Smooth muscle cell (in vitro differentiated cells): ENCODE measurements around the gene SNRPA1. TPM values are rescaled to one million over a fixed set of nuclear protein-coding genes. Genes with fewer than 3 reads are reported as not detected.

ENCODE experiments used
- DNase-seq: peaks from one replicate; lab custom pipeline; 2025; ENCODE audit not compliant: unreplicated experiment; lab: John Stamatoyannopoulos, UW
- H2AFZ ChIP-seq: fragments of 200-600 bp; sonication (generic); 2 replicates; pipeline ENCODE4 v1.6.0; 2016; ENCODE audit warnings: antibody characterized with exemption, low read depth, mild to moderate bottlenecking
- H3F3A ChIP-seq: fragments of 200-600 bp; sonication (generic); 2 replicates; pipeline ENCODE4 v1.6.0; 2017; ENCODE audit warnings: antibody characterized with exemption, low read depth
- H3K27ac ChIP-seq: fragments of 200-600 bp; sonication (generic); 2 replicates; pipeline ENCODE4 v1.5.1; 2016; ENCODE audit warnings: low read depth, mild to moderate bottlenecking
- H3K27me3 ChIP-seq: fragments of 200-600 bp; sonication (generic); 2 replicates; pipeline ENCODE4 v1.6.1; 2016; ENCODE audit warnings: low read depth, mild to moderate bottlenecking
- H3K36me3 ChIP-seq: fragments of 200-600 bp; sonication (generic); 2 replicates; pipeline ENCODE4 v1.5.1; 2016; ENCODE audit warnings: low read depth
- H3K4me1 ChIP-seq: fragments of 200-600 bp; sonication (generic); 2 replicates; pipeline ENCODE4 v1.5.1; 2016; ENCODE audit warnings: low read depth
- H3K4me2 ChIP-seq: fragments of 200-600 bp; sonication (generic); 2 replicates; pipeline ENCODE4 v1.6.0; 2016; ENCODE audit warnings: mild to moderate bottlenecking
- H3K4me3 ChIP-seq: fragments of 200-600 bp; sonication (generic); 2 replicates; pipeline ENCODE4 v1.5.1; 2016; ENCODE audit warnings: mild to moderate bottlenecking
- H3K79me2 ChIP-seq: fragments of 200-600 bp; sonication (generic); 2 replicates; pipeline ENCODE4 v1.6.0; 2016; ENCODE audit warnings: low read depth, mild to moderate bottlenecking
- H3K9ac ChIP-seq: fragments of 200-600 bp; sonication (generic); 2 replicates; pipeline ENCODE4 v1.6.0; 2016; ENCODE audit warnings: low read depth
- H3K9me3 ChIP-seq: fragments of 200-600 bp; sonication (generic); replicated peaks from 2 replicates; pipeline ENCODE4 v1.5.1; 2016; ENCODE audit warnings: low read depth
- H4K20me1 ChIP-seq: fragments of 200-600 bp; sonication (generic); 2 replicates; pipeline ENCODE4 v1.6.0; 2016; ENCODE audit warnings: low read depth
- CTCF ChIP-seq: fragments of 200-600 bp; sonication (generic); IDR thresholded peaks from 2 replicates; pipeline ENCODE4 v1.5.1; 2017; ENCODE audit warnings: borderline replicate concordance, mild to moderate bottlenecking, antibody characterized with exemption; ENCODE audit not compliant: insufficient read depth, poor library complexity, severe bottlenecking
- WGBS: methylation state at CpG from one replicate; pipeline ENCODE4 v1.1.7; 2016; ENCODE audit warnings: low lambda C conversion rate; 5-methylcytosine and 5-hydroxymethylcytosine counted together
- polyA plus RNA-seq: library from polyadenylated mRNA; unstranded; fragments of >200 nt; fragmentation: Nextera tagmentation; extraction: Ambion mirVana; gene quantifications from 2 replicates; pipeline ENCODE4 v1.2.1, GENCODE V29; 2016
- total RNA-seq: library from RNA; depleted of rRNA; stranded (reverse); fragments of >200 nt; gene quantifications from 2 replicates; pipeline ENCODE4 v1.2.3, GENCODE V29; 2014

Gene SNRPA1
- total and polyA plus RNA-seq, 2 experiments from 2014 or later, result 24.0 to 99.0 TPM

- no peaks in the 10 kb centered on the region for H3K9me3 ChIP-seq
- H3K4me1 ChIP-seq, result no peaks in the 10 kb centered on the region
- H4K20me1 ChIP-seq, result peaks cover 8% of the 10 kb centered on the region
- no peaks in the 10 kb centered on the region for H3K27me3 ChIP-seq
- H3K4me3 ChIP-seq, result no peak overlapping the region
- H3K9ac ChIP-seq, result no peak overlapping the region
- no peaks in the 10 kb centered on the region for H3K79me2 ChIP-seq
- no peak overlapping the region for H3K4me2 ChIP-seq
- TF ChIP-seq CTCF, result no peak
- DNase-seq, result no peak
- H2AFZ ChIP-seq, result no peak overlapping the region
- peaks cover 36% of the 10 kb centered on the region for H3F3A ChIP-seq
- H3K27ac ChIP-seq, result peak overlapping the region; percentile 7
- 67% methylated on average over 18 of the region's 18 CpGs for WGBS
- peaks cover 19% of the 10 kb centered on the region for H3K36me3 ChIP-seq
Observed at GRCh38 chr15:101267320-101268104, 27.5 kb downstream of the SNRPA1 start.

DNA sequence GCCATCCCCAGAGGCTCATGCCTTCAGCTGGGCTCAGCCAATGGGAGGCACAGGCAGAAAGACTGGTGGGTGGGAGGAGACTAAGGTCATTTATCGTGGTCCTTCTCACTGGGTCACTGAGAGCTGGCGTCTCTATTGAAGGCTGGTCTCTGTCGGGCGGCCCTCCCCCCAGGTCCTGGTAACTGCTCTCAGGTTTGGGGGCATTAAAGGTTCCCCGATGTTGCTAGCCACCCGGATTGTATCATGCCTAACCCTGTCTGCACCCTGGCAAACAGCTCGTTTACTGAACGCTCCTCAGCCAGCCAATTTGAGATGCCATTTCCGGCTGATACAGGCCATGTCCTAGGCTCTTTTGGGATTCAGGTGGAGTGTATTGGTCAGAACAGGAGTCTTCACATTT, 28.3 kb downstream of the SNRPA1 start:
- Histone ChIP-seq H3K9ac (no peak overlapping the region), H3K4me2 (no peak overlapping the region), H4K20me1 (peaks cover 7% of the 10 kb centered on the region), H2AFZ (no peak overlapping the region), H3K27me3 (no peaks in the 10 kb centered on the region), H3K36me3 (peaks cover 12% of the 10 kb centered on the region), H3K79me2 (no peaks in the 10 kb centered on the region), H3F3A (peaks cover 29% of the 10 kb centered on the region), H3K27ac (no peak overlapping the region), H3K9me3 (no peaks in the 10 kb centered on the region), H3K4me3 (no peak overlapping the region), H3K4me1 (no peaks in the 10 kb centered on the region)
- DNase-seq, result no peak
- TF ChIP-seq CTCF, result no peak
- WGBS, result 92% methylated on average over 9 of the region's 9 CpGs

- DNase-seq, result no peak
- no peaks in the 10 kb centered on the region for H3K4me1 ChIP-seq
- no peak overlapping the region for H3K4me3 ChIP-seq
- H2AFZ ChIP-seq, result no peak overlapping the region
- H4K20me1 ChIP-seq, result peaks cover 7% of the 10 kb centered on the region
- H3K27ac ChIP-seq, result no peak overlapping the region
- no peaks in the 10 kb centered on the region for H3K9me3 ChIP-seq
- H3K36me3 ChIP-seq, result peaks cover 6% of the 10 kb centered on the region
- WGBS, result 45% methylated on average over 3 of the region's 3 CpGs
- no peak for TF ChIP-seq CTCF
- H3K27me3 ChIP-seq, result no peaks in the 10 kb centered on the region
- H3F3A ChIP-seq, result peaks cover 28% of the 10 kb centered on the region
- no peak overlapping the region for H3K4me2 ChIP-seq
- H3K9ac ChIP-seq, result no peak overlapping the region
- H3K79me2 ChIP-seq, result no peaks in the 10 kb centered on the region
Observed at GRCh38 chr15:101266034-101266433, 29.0 kb downstream of the SNRPA1 start.
